H1 (cell line): Measurements from ENCODE around the gene TCN2.

Experiments used
- CHD2 ChIP-seq: IDR thresholded peaks from 2 replicates; pipeline ENCODE4 v1.6.1; 2012; ENCODE audit warnings: low read length, improper control_type of control experiment
- CTCF ChIP-seq, 3 experiments: IDR thresholded peaks; 1 replicate in 2 of 3; 2 replicates in 1 of 3; pipeline versions ENCODE4 v1.5.1 to v1.6.1; 2011; ENCODE audit warnings: low read length in 3 of 3, mild to moderate bottlenecking in 3 of 3, inconsistent platforms in 2 of 3, low read depth in 1 of 3, moderate library complexity in 1 of 3; ENCODE audit not compliant: insufficient read depth in 1 of 3; ENCODE audit errors: control extremely low read depth in 1 of 3
- EGR1 ChIP-seq: IDR thresholded peaks from 2 replicates; pipeline ENCODE4 v1.6.1; 2011; ENCODE audit warnings: low read depth, low read length, borderline replicate concordance
- EZH2 ChIP-seq: fragments of 200-600 bp; sonication (generic); IDR thresholded peaks from 2 replicates; pipeline ENCODE4 v1.7.1; 2012; ENCODE audit warnings: low read depth, mild to moderate bottlenecking, moderate library complexity, low read length, inconsistent platforms; ENCODE audit not compliant: severe bottlenecking
- JUN ChIP-seq: IDR thresholded peaks from 2 replicates; pipeline ENCODE4 v1.6.1; 2011; ENCODE audit warnings: low read depth, mild to moderate bottlenecking, improper control_type of control experiment, low read length
- JUND ChIP-seq: IDR thresholded peaks from 2 replicates; pipeline ENCODE4 v1.6.1; 2011; ENCODE audit warnings: mild to moderate bottlenecking, improper control_type of control experiment, low read length
- KDM4A ChIP-seq: IDR thresholded peaks from one replicate; pipeline ENCODE4 v1.7.1; 2012; ENCODE audit warnings: low read depth, mild to moderate bottlenecking, moderate library complexity, low read length, inconsistent platforms; ENCODE audit not compliant: severe bottlenecking
- POLR2A ChIP-seq, 2 experiments: IDR thresholded peaks; 1 replicate in 1 of 2; 2 replicates in 1 of 2; pipeline ENCODE4 v1.6.1; 2011; ENCODE audit warnings: low read depth in 2 of 2, low read length in 2 of 2, mild to moderate bottlenecking in 2 of 2; ENCODE audit errors: control extremely low read depth in 1 of 2
- POLR2AphosphoS5 ChIP-seq: IDR thresholded peaks from 2 replicates; pipeline ENCODE4 v1.6.1; 2011; ENCODE audit warnings: low read depth, low read length
- SIX5 ChIP-seq: IDR thresholded peaks from 2 replicates; pipeline ENCODE4 v1.6.1; 2011; ENCODE audit warnings: mild to moderate bottlenecking, low read depth, low read length
- SP1 ChIP-seq: IDR thresholded peaks from 2 replicates; pipeline ENCODE4 v1.6.1; 2011; ENCODE audit warnings: low read depth, low read length
- TCF12 ChIP-seq: IDR thresholded peaks from 2 replicates; pipeline ENCODE4 v1.6.1; 2011; ENCODE audit warnings: low read depth, mild to moderate bottlenecking, low read length
- YY1 ChIP-seq: IDR thresholded peaks from 2 replicates; pipeline ENCODE4 v1.6.1; 2011; ENCODE audit warnings: low read depth, mild to moderate bottlenecking, low read length

- TF ChIP-seq TCF12: no peak
- no peak for TF ChIP-seq CTCF (IDR thresholded peaks at IDR 0.05; ENCODE audit: control extremely low read depth in 1 of 3, insufficient read depth in 1 of 3, low read depth in 1 of 3, low read length in 3 of 3)
- no peak for TF ChIP-seq POLR2A (IDR thresholded peaks at IDR 0.05; ENCODE audit: control extremely low read depth in 1 of 2, low read depth in 2 of 2, low read length in 2 of 2)
- no peak for TF ChIP-seq POLR2AphosphoS5
- no peak for TF ChIP-seq YY1
- TF ChIP-seq EGR1: no peak
- TF ChIP-seq SIX5: no peak
- no peak for TF ChIP-seq SP1
- TF ChIP-seq JUND: no peak
- TF ChIP-seq CHD2: no peak
- no peak for TF ChIP-seq JUN
- no peak for TF ChIP-seq KDM4A
- no peak for TF ChIP-seq EZH2
These were observed 5.5 kb upstream of the TCN2 start for GRCh38 chr22:30601464-30601863.
